B cell (primary cell): ENCODE data around the gene ADCY2. TPM values are rescaled to one million over a fixed set of nuclear protein-coding genes. Genes with fewer than 3 reads are reported as not detected.

ENCODE experiments used
- ATAC-seq: fragments of 200-7000 bp; cut with Tn5 transposase; one replicate; pipeline ENCODE4 v1.10.0; 2021; ENCODE audit warnings: low read depth, mild to moderate bottlenecking, moderate number of reproducible peaks, moderate library complexity
- CTCF ChIA-PET: fragments of 350-600 bp; sonication (Branson Sonifier 250); formaldehyde crosslinking; loops from one replicate; lab custom pipeline; 2021; ENCODE audit warnings: antibody characterized with exemption, inconsistent platforms; lab: Charles Lee
- POLR2A ChIA-PET: fragments of 350-600 bp; sonication (Branson Sonifier 250); formaldehyde crosslinking; loops from one replicate; lab custom pipeline; 2021; ENCODE audit warnings: antibody characterized with exemption; lab: Charles Lee
- DNase-seq: peaks from one replicate; pipeline ENCODE4 v3.0.0; 2013
- H2AFZ ChIP-seq: 2 replicates; pipeline ENCODE4 v1.6.1; 2012; ENCODE audit warnings: mild to moderate bottlenecking, low read depth, low read length; ENCODE audit not compliant: insufficient read depth, poor library complexity, severe bottlenecking
- H3K27ac ChIP-seq, 2 donors: 1 replicate in 1 of 2; 2 replicates in 1 of 2; pipeline ENCODE4 v1.5.1; 2012 to 2013; ENCODE audit warnings: low read length in 2 of 2, mild to moderate bottlenecking in 2 of 2, moderate library complexity in 1 of 2
- H3K27me3 ChIP-seq, 4 experiments: fragments of 200-600 bp in 1 of 4; sonication (generic) in 1 of 4; replicated peaks in 1 of 4; 1 replicate in 2 of 4; 2 replicates in 2 of 4; pipeline versions ENCODE4 v1.6.1 to v1.7.0; 2013 to 2016; ENCODE audit warnings: low read length in 3 of 4, mild to moderate bottlenecking in 2 of 4, mixed read lengths in 1 of 4, moderate library complexity in 1 of 4; ENCODE audit not compliant: insufficient read depth in 4 of 4, control insufficient read depth in 3 of 4; ENCODE audit errors: control extremely low read depth in 1 of 4
- H3K36me3 ChIP-seq, 2 experiments: replicated peaks in 1 of 2; 1 replicate in 1 of 2; 2 replicates in 1 of 2; pipeline versions ENCODE4 v1.6.1 to v1.7.1; 2013; ENCODE audit warnings: low read length in 1 of 2; ENCODE audit not compliant: insufficient read depth in 2 of 2, control insufficient read depth in 1 of 2; ENCODE audit errors: control extremely low read depth in 1 of 2, extremely low read depth in 1 of 2
- H3K4me1 ChIP-seq, 2 donors: fragments of 200-600 bp in 1 of 2; sonication (generic) in 1 of 2; 1 replicate in 1 of 2; 2 replicates in 1 of 2; pipeline versions ENCODE4 v1.5.1 to v1.6.1; 2013 to 2017; ENCODE audit warnings: low read length in 2 of 2; ENCODE audit not compliant: control insufficient read depth in 2 of 2, insufficient read depth in 2 of 2
- H3K4me2 ChIP-seq: replicated peaks from 2 replicates; pipeline ENCODE3; 2012; ENCODE audit warnings: mild to moderate bottlenecking, low read depth, low read length; ENCODE audit not compliant: poor library complexity, severe bottlenecking
- H3K4me3 ChIP-seq, 5 experiments: fragments of 200-600 bp in 1 of 5; sonication (generic) in 1 of 5; 1 replicate in 3 of 5; 2 replicates in 2 of 5; pipeline versions ENCODE4 v1.5.1 to v1.7.0; 2011 to 2016; ENCODE audit warnings: low read length in 4 of 5, mild to moderate bottlenecking in 4 of 5, low read depth in 2 of 5, control low read depth in 1 of 5, moderate library complexity in 1 of 5; ENCODE audit not compliant: insufficient read depth in 1 of 5; ENCODE audit errors: control extremely low read depth in 1 of 5, extremely low read depth in 1 of 5
- H3K79me2 ChIP-seq: fragments of 200-600 bp; sonication (generic); one replicate; pipeline ENCODE4 v1.6.0; 2016; ENCODE audit warnings: low read length; ENCODE audit not compliant: control insufficient read depth, insufficient read depth
- H3K9ac ChIP-seq: fragments of 200-600 bp; sonication (generic); 2 replicates; pipeline ENCODE4 v1.6.1; 2017; ENCODE audit warnings: mild to moderate bottlenecking, low read length, moderate library complexity
- H3K9me3 ChIP-seq, 3 donors: one replicate each; pipeline versions ENCODE4 v1.6.1 to v1.7.1; 2013; ENCODE audit warnings: low read length in 2 of 3; ENCODE audit not compliant: control insufficient read depth in 2 of 3, insufficient read depth in 1 of 3; ENCODE audit errors: control extremely low read depth in 1 of 3
- H4K20me1 ChIP-seq: 2 replicates; pipeline ENCODE4 v1.6.0; 2012; ENCODE audit warnings: mild to moderate bottlenecking, low read length; ENCODE audit not compliant: insufficient read depth, control insufficient read depth, poor library complexity, severe bottlenecking
- H3K27ac Mint-ChIP-seq: one replicate; pipeline ENCODE4 v1.8.0; 2021; ENCODE audit warnings: mixed read lengths
- H3K27me3 Mint-ChIP-seq: one replicate; pipeline ENCODE4 v1.8.0; 2021; ENCODE audit warnings: mixed read lengths
- H3K4me1 Mint-ChIP-seq: one replicate; pipeline ENCODE4 v1.8.0; 2021; ENCODE audit warnings: mixed read lengths
- H3K4me3 Mint-ChIP-seq: one replicate; pipeline ENCODE4 v1.8.0; 2021; ENCODE audit warnings: mixed read lengths
- H3K9me3 Mint-ChIP-seq: one replicate; pipeline ENCODE4 v1.8.0; 2022; ENCODE audit warnings: mixed read lengths; ENCODE audit not compliant: insufficient read depth
- EZH2 ChIP-seq: IDR thresholded peaks from 2 replicates; pipeline ENCODE4 v1.6.1; 2012; ENCODE audit warnings: borderline replicate concordance, low read depth, mild to moderate bottlenecking, moderate library complexity, low read length; ENCODE audit not compliant: insufficient read depth, poor library complexity, severe bottlenecking
- WGBS: methylation state at CpG from one replicate; pipeline ENCODE4 v1.1.5; 2013; ENCODE audit warnings: missing lambda C conversion rate; ENCODE audit not compliant: insufficient coverage; 5-methylcytosine and 5-hydroxymethylcytosine counted together
- intact Hi-C: fragments of 100-400 bp; cut with micrococcal nuclease; formaldehyde crosslinking; loops from one replicate; pipeline ENCODE4 v1.10.0; 2022
- polyA plus RNA-seq: library from polyadenylated mRNA; depleted of rRNA; stranded (reverse); fragments of >200 nt; gene quantifications from 2 replicates; pipeline ENCODE4 v1.2.3, GENCODE V29; 2012
- total RNA-seq, 2 donors: library from RNA; stranded (reverse); fragments of 120-200 nt in 1 of 2; gene quantifications; 1 replicate in 1 of 2; 2 replicates in 1 of 2; pipeline versions ENCODE4 v1.2.3 to v1.2.4, GENCODE V29; 2013 to 2022
- TF ChIP-seq, protein P1 (sequence below): fragments of 200-600 bp; IDR thresholded peaks from one replicate; pipeline ENCODE4 v1.8.0; 2022; ENCODE audit warnings: antibody characterized with exemption, mild to moderate bottlenecking

Gene ADCY2
- total and polyA plus RNA-seq, 2 donors (not counting 1 experiment from before 2014, with no cell fraction given) = not detected

GRCh38 chr5:7857361-7857760 lies 461.4 kb downstream of the ADCY2 start:
- H3K27me3 Mint-ChIP-seq = no peaks in the 10 kb centered on the region
- no peak overlapping the region for H3K4me3 Mint-ChIP-seq
- no peak for TF ChIP-seq EZH2
- TF ChIP-seq, protein P1, sequence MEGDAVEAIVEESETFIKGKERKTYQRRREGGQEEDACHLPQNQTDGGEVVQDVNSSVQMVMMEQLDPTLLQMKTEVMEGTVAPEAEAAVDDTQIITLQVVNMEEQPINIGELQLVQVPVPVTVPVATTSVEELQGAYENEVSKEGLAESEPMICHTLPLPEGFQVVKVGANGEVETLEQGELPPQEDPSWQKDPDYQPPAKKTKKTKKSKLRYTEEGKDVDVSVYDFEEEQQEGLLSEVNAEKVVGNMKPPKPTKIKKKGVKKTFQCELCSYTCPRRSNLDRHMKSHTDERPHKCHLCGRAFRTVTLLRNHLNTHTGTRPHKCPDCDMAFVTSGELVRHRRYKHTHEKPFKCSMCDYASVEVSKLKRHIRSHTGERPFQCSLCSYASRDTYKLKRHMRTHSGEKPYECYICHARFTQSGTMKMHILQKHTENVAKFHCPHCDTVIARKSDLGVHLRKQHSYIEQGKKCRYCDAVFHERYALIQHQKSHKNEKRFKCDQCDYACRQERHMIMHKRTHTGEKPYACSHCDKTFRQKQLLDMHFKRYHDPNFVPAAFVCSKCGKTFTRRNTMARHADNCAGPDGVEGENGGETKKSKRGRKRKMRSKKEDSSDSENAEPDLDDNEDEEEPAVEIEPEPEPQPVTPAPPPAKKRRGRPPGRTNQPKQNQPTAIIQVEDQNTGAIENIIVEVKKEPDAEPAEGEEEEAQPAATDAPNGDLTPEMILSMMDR = no peak
- no peak overlapping the region for H3K9ac ChIP-seq
- H3K4me2 ChIP-seq = no peak overlapping the region
- no peak overlapping the region for H3K27ac ChIP-seq
- DNase-seq (no peak), ATAC-seq (no peak)
- H4K20me1 ChIP-seq = no peaks in the 10 kb centered on the region
- H3K79me2 ChIP-seq = no peaks in the 10 kb centered on the region
- H2AFZ ChIP-seq = no peak overlapping the region
- no peak overlapping the region for H3K27ac Mint-ChIP-seq
- H3K9me3 Mint-ChIP-seq = no peaks in the 10 kb centered on the region
- intact Hi-C loops = no loop called here
- peaks cover 2 to 33% of the 10 kb centered on the region in 2 experiments for H3K36me3 ChIP-seq
- peaks cover 5% of the 10 kb centered on the region for H3K4me1 Mint-ChIP-seq
- H3K4me1 ChIP-seq = no peaks in the 10 kb centered on the region
- WGBS = 98% methylated on average over 4 of the region's 5 CpGs
- peaks cover 0 to 3% (median 0%) of the 10 kb centered on the region in 3 donors for H3K9me3 ChIP-seq
- POLR2A ChIA-PET = no interaction called here
- no peak overlapping the region for H3K4me3 ChIP-seq
- H3K27me3 ChIP-seq = no peaks in the 10 kb centered on the region
- CTCF ChIA-PET = no interaction called here

- no peak overlapping the region for H3K4me2 ChIP-seq
- H3K79me2 ChIP-seq = no peaks in the 10 kb centered on the region
- ChIA-PET POLR2A (no interaction called here), CTCF (no interaction called here)
- no peaks in the 10 kb centered on the region for H3K9me3 Mint-ChIP-seq
- no peak for TF ChIP-seq EZH2
- TF ChIP-seq, protein P1 = no peak
- peaks cover 0 to 3% (median 0%) of the 10 kb centered on the region in 3 donors for H3K9me3 ChIP-seq
- no peak overlapping the region for H3K27ac Mint-ChIP-seq
- intact Hi-C loops = no loop called here
- no peaks in the 10 kb centered on the region for H3K27me3 ChIP-seq
- no peak overlapping the region for H2AFZ ChIP-seq
- H3K4me1 ChIP-seq = no peaks in the 10 kb centered on the region
- no peak overlapping the region for H3K4me3 ChIP-seq
- no peaks in the 10 kb centered on the region for H4K20me1 ChIP-seq
- no peak for DNase-seq
- ATAC-seq = no peak
- H3K4me3 Mint-ChIP-seq = no peak overlapping the region
- H3K27me3 Mint-ChIP-seq = no peaks in the 10 kb centered on the region
- H3K36me3 ChIP-seq = peaks cover 2 to 40% of the 10 kb centered on the region in 2 experiments
- WGBS = 57% methylated on average over 6 of the region's 9 CpGs
- no peak overlapping the region for H3K27ac ChIP-seq
- H3K4me1 Mint-ChIP-seq = peaks cover 1% of the 10 kb centered on the region
- no peak overlapping the region for H3K9ac ChIP-seq
Measured at GRCh38 chr5:7857926-7858632, 462.1 kb downstream of the ADCY2 start.
